ENCODE measurements around the gene DHRS13. TPM values are rescaled to one million over a fixed set of nuclear protein-coding genes. Genes with fewer than 3 reads are reported as not detected.
"Not testable (repeated sequence)": the region's sequence is repeated elsewhere in the genome, so short reads cannot be mapped to it uniquely, and the experiment has no call there.

DHRS13 gene
- total and polyA plus RNA-seq, 11 donors, result 2.2 to 6.3 (median 2.9) TPM

DNA sequence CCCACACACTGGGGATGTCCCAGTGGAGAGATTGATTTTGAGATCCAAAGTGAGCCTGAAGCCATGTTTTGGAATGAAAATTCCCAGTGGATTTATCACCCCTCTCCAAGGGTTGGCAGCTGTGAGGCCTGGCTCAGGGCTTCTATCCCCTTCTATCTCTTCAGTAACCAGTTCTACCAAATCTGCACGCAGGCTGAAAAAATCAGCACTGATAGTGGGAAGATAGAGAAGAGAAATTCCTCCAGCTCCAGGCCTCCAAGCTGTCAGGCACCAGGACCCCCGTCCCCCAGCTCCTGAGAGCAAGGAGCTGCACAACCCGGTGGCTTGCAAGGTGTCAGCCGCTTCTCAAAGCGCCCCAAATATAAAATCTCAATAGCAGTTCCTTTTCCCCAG lies 6.4 kb downstream of the DHRS13 start:
- no peaks in the 10 kb centered on the region for H3K27me3 ChIP-seq
- ATAC-seq, result no peak
- peaks cover 0 to under 1% (median 0%) of the 10 kb centered on the region in 9 donors for H3K36me3 ChIP-seq
- peaks cover 3 to 67% (median 28%) of the 10 kb centered on the region in 12 donors for H3K4me1 ChIP-seq
- no peak for TF ChIP-seq POLR2A (IDR thresholded peaks at IDR 0.05)
- TF ChIP-seq CTCF (IDR thresholded peaks at IDR 0.05), result no peak
- 16 to 30% (median 25%) methylated on average over 5 of the region's 5 CpGs for WGBS, 4 donors
- peak overlapping the region; percentile 72 to 98 (median 92) for H3K4me3 ChIP-seq
- intact Hi-C loops (cut with DNase I), result loop anchor here in 8 of 10 donors (5.0 to 10.0 kb wide), 7 partner anchors 39 to 134 kb away; partner anchors contain the start of genes FAM222B (in 2 of the 8), ERAL1 (in 1 of the 8) and PHF12 (in 1 of the 8)
- H3K9me3 ChIP-seq, result no peaks in the 10 kb centered on the region
- no peak for DNase-seq
- H3K27ac ChIP-seq, result peak overlapping the region; percentile 60 to 97 (median 86)

GRCh38 chr17:28895794-28896447 lies 7.0 kb downstream of the DHRS13 start:
- intact Hi-C loops (cut with DNase I), result loop anchor here in 8 of 10 donors (5.0 to 10.0 kb wide), 7 partner anchors 39 to 134 kb away; partner anchors contain the start of genes FAM222B (in 2 of the 8), ERAL1 (in 1 of the 8) and PHF12 (in 1 of the 8)
- no peak for ATAC-seq
- H3K36me3 ChIP-seq, result peaks cover 0 to 5% (median 0%) of the 10 kb centered on the region in 9 donors
- no peak for DNase-seq
- H3K4me3 ChIP-seq, result peak overlapping the region in 8 of 12 donors; percentile 80 to 98 (median 94)
- TF ChIP-seq CTCF (IDR thresholded peaks at IDR 0.05) (no peak), POLR2A (IDR thresholded peaks at IDR 0.05) (no peak)
- no peaks in the 10 kb centered on the region for H3K9me3 ChIP-seq
- WGBS, 4 donors, result 38 to 66% (median 43%) methylated on average over 3 of the region's 3 CpGs
- peak overlapping the region in 10 of 12 donors; percentile 44 to 97 (median 86) for H3K27ac ChIP-seq
- no peaks in the 10 kb centered on the region for H3K27me3 ChIP-seq
- peaks cover 3 to 68% (median 30%) of the 10 kb centered on the region in 12 donors for H3K4me1 ChIP-seq

DNA sequence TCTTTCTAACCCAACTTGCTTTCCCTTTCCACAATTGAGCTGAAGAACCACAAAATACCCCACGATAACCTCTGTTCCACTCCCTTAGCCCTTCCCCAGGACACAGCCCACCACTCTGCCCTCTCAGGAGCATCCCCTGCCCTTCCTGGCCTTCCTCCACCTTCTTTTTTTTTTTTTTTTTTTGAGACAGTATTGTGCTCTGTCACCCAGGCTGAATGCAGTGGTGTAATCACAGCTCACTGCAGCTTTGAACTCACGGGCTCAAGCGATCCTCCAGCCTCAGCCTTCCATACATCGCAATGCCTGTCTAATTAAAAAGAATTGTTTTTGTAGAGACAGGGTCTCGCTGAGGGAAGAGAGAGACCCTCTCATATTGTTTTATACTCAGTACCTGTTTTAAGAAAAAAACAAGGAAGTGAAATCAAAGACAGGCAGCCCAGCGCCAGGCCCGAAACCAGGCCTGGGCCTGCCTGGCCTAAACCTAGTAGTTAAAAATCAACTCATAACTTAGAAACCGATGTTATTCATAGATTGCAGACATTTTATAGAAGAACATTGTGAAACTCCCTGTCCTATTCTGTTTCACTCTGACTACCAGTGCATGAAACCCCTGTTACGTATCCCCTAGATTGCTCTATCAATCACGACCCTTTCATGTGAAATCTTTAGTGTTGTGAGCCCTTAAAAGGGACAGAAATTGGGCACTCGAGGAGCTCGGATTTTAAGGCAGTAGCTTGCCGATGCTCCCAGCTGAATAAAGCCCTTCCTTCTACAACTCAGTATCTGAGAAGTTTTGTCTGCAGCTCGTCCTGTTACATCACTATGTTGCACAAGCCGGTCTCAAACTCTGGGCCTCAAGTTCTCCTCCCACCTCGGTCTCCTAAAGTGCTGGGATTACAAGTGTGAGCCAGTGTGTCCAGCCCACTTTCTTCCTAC lies 9.4 kb downstream of the DHRS13 start:
- Histone ChIP-seq H3K4me3 (peak overlapping the region in 1 of 12 donors; percentile 26), H3K4me1 (peaks cover 3 to 77% (median 32%) of the 10 kb centered on the region in 12 donors), H3K27ac (peak overlapping the region in 9 of 12 donors; percentile 11 to 75 (median 46))
- H3K9me3 ChIP-seq, H3K27me3 ChIP-seq, ATAC-seq, H3K36me3 ChIP-seq: not testable (repeated sequence)
- intact Hi-C loops (cut with DNase I), result loop anchor here in 2 of 10 donors (5.0 to 10.0 kb wide), 2 partner anchors 49 to 131 kb away; partner anchors contain the start of gene FAM222B (in 2 of the 2)
- 82 to 89% (median 86%) methylated on average over 16 of the region's 16 CpGs for WGBS, 4 donors
- DNase-seq, result peak in 1 of 5 donors; percentile 10

GRCh38 chr17:28892024-28892423 lies 10.9 kb downstream of the DHRS13 start:
- 93 to 96% (median 93%) methylated on average over 4 of the region's 4 CpGs for WGBS, 4 donors
- H3K27ac ChIP-seq, result peak overlapping the region in 1 of 12 donors; percentile 57
- peak in 1 of 5 donors; percentile 1 for DNase-seq
- ATAC-seq, result no peak
- no peak overlapping the region for H3K4me3 ChIP-seq
- intact Hi-C loops (cut with DNase I), result loop anchor here in 2 of 10 donors (5.0 to 10.0 kb wide), 2 partner anchors 47 to 130 kb away; partner anchors contain the start of gene FAM222B (in 2 of the 2)
- peaks cover 3 to 68% (median 27%) of the 10 kb centered on the region in 12 donors for H3K4me1 ChIP-seq
- no peaks in the 10 kb centered on the region for H3K9me3 ChIP-seq
- TF ChIP-seq POLR2A (IDR thresholded peaks at IDR 0.05) (no peak), CTCF (IDR thresholded peaks at IDR 0.05) (no peak)
- peaks cover 0 to 13% (median 0%) of the 10 kb centered on the region in 9 donors for H3K36me3 ChIP-seq
- H3K27me3 ChIP-seq, result no peaks in the 10 kb centered on the region
